GM12874 (cell line): ENCODE results near the gene BCL2L1.

ENCODE experiments used
- TF ChIP-seq, protein P1 (sequence below): IDR thresholded peaks from 2 replicates; pipeline ENCODE4 v1.5.1; 2011; ENCODE audit warnings: low read depth, mild to moderate bottlenecking, control low read depth, low read length, moderate library complexity; ENCODE audit not compliant: insufficient read depth

Gene BCL2L1

DNA sequence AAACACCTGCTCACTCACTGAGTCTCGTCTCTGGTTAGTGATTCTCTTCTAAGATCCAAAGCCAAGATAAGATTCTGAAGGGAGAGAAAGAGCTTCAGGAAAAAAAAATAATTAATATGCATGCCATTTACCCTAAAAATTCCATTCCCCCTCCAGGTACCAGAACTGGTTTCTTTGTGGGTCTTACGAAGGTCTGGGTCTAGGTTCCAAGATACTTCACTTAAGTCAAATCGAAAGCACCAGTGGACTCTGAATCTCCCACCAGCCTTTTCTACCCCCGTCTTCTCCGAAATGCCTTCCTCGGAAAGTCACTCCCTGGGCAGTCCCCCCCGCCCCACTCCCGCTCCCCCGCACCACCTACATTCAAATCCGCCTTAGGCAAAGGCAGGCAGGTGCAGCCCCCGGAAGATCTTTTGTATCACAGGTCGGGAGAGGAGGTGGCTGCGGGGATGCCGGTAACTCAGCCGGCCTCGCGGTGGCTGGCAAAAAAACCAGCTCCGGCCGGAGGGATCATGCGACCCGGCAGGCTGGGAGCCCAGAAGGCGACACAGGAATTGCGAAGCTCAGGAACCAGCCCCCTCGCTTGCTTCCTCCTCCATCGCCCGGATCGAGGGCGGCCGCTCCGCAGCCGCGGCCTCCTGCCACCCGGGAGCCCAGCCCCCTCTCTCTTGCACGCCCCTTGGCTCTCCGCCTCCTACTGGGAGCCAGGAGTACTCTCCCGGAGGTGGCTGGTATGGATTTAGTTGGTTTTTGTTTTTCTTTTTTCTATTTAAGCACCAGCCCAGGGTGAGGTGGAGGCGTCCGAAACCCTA is at the start of gene BCL2L1:
BCL2L1 (minus strand) TSS at position 612 of the 812 bp plus-strand sequence. CDS start 650 bp downstream, outside the sequence.
- TF ChIP-seq, protein P1, sequence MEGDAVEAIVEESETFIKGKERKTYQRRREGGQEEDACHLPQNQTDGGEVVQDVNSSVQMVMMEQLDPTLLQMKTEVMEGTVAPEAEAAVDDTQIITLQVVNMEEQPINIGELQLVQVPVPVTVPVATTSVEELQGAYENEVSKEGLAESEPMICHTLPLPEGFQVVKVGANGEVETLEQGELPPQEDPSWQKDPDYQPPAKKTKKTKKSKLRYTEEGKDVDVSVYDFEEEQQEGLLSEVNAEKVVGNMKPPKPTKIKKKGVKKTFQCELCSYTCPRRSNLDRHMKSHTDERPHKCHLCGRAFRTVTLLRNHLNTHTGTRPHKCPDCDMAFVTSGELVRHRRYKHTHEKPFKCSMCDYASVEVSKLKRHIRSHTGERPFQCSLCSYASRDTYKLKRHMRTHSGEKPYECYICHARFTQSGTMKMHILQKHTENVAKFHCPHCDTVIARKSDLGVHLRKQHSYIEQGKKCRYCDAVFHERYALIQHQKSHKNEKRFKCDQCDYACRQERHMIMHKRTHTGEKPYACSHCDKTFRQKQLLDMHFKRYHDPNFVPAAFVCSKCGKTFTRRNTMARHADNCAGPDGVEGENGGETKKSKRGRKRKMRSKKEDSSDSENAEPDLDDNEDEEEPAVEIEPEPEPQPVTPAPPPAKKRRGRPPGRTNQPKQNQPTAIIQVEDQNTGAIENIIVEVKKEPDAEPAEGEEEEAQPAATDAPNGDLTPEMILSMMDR, result peak; percentile 51

DNA sequence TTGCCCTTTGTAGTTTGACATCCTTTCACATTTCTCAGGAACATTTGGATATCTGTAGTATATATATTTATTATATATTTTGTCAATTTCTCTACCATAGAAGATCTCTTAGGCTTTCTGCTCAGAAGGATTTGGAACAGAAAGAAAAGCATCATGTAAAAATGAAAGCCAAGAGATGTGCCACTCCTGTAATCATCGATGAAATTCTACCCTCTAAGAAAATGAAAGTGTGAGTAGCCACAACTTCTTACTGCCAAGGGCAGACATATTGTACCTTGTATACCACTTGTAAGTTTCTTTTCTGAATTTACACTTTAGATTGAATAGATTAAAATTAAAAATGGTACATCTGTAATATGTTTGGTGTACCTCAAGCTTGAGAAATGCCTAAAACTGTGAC is 47.6 kb upstream of the BCL2L1 start:
- TF ChIP-seq, protein P1, result no peak

DNA sequence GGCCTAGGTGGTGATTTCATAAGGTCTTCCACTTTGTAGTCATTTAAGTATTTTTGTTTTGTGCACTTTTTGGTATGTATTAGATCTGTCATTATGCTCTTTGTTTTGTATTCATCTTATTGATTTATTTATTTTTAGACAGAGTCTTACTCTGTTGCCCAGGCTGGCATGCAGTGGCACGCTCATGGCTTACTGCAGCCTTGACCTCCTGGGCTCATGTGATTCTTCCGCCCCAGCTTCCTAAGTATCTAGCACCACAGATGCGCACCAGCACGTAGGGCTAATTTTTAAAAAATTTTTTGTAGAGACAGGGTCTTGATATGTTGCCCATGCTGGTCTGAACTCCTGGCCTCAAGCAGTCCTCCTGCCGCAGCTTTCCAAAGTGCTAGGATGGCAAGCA is 47.0 kb upstream of the BCL2L1 start:
- TF ChIP-seq, protein P1, result no peak

DNA sequence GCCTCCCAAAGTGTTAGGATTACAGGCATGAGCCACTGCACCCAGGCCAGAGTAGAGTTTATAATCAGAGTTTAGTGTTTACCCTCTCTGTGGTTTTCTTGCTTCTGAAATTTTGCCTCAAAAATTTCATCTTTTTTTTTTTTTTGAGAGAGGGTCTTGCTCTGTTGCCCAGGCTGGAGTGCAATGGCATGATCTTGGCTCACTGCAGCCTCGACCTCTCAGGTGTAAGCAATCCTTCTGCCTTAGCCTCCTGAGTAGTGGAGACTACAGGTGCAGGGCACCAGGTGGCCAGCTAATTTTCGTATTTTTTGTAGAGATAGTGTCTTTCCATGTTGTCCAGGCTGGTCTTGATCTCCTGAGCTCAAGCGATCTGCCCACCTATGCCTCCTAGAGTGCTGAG is 45.1 kb upstream of the BCL2L1 start:
- TF ChIP-seq, protein P1, result no peak

DNA sequence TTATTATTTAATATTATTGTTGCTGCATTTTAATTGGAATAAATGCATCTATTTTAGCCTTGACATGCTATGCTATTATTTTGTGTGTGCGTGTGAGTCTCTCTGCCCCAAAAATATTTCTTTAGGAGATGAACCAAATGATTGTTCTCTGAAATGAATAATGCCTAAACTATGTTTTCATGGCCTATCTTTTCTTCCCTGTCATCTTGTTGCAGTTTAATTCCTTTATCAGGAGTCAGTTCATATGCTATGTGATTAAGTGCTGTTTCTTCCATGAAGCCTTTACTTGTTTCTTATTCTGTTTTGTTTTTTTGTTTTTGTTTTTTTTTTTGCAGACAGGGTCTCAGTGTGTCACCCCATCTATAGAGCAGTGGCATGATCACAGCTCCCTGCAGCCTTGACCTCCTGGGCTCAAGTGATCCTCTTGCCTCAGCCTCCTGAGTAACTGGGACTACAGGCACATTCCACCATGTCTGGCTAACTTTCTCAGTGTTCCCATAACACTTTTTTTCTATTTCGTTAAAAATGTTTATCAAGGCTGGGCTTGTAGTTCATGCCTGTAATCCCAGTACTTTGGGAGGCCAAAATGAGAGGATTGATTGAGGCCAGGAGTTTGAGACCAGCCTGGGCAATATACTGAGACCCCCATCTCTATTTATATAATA is 42.1 kb upstream of the BCL2L1 start:
- TF ChIP-seq, protein P1, result no peak

DNA sequence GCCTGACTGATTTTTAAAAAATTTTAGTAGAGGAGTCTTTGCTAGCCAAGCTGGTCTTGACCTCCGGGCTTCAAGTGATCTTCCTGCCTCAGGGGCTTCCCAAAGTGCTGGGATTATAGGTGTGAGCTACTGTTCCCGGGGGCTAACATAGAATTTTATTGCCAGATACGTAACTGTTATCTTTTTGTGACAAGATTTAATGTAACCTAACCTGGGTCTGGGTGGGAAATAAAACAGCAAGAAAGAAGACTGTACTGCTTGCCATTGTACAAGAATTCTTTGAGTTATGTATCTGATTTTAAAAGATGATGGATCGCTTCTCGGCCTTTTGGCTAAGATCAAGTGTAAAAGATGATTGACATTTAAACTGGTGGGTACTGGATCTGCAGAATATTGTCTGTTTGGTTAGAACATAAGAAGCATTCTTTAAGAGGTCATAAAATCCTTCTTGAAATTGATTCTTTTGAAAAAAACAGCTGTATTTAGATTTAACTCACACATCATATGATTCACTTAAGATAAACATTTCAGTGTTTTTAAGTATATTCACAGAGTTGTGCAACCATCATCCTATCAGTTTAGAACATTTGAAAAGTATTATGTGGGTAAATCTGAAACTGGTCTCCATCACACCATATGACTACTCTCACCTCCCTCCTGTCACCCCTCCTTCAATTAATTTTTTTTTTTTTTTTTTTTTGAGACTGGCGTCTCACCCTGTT is 38.0 kb upstream of the BCL2L1 start:
- TF ChIP-seq, protein P1, result no peak
